MCF 10A (cell line): ENCODE results near the gene GLDC. TPM values are rescaled to one million over a fixed set of nuclear protein-coding genes. Genes with fewer than 3 reads are reported as not detected.

Source experiments
- BruUV-seq: library from RNA; stranded (reverse); fragments of 400-500 nt; replicated peaks from 2 replicates; lab custom pipeline; 2021; lab: Mats Ljungman, UMichigan
- CTCF ChIA-PET: fragments of 300-600 bp; sonication (Branson Sonifier 250); formaldehyde crosslinking; extraction: SDS; loops from one replicate; lab custom pipeline; 2021; ENCODE audit warnings: antibody characterized with exemption, inconsistent platforms; lab: Yijun Ruan, JAX
- POLR2A ChIA-PET: fragments of 300-600, 350-650 bp; sonication (Branson Sonifier 250); formaldehyde crosslinking; extraction: SDS; loops from one replicate; lab custom pipeline; 2020; ENCODE audit warnings: antibody characterized with exemption, inconsistent platforms; lab: Yijun Ruan, JAX
- DNase-seq: peaks from one replicate; pipeline ENCODE4 v3.0.0-alpha.2; 2018; ENCODE audit not compliant: unreplicated experiment
- H3K27ac Mint-ChIP-seq: one replicate; pipeline ENCODE4 v1.8.0; 2022; ENCODE audit warnings: mild to moderate bottlenecking, low read depth, mixed read lengths; ENCODE audit not compliant: unreplicated experiment
- H3K27me3 Mint-ChIP-seq: one replicate; pipeline ENCODE4 v1.8.0; 2022; ENCODE audit warnings: mixed read lengths; ENCODE audit not compliant: insufficient read depth, unreplicated experiment
- H3K36me3 Mint-ChIP-seq: one replicate; pipeline ENCODE4 v1.8.0; 2022; ENCODE audit warnings: mild to moderate bottlenecking, moderate library complexity, mixed read lengths; ENCODE audit not compliant: insufficient read depth, unreplicated experiment
- H3K4me1 Mint-ChIP-seq: one replicate; pipeline ENCODE4 v1.8.0; 2022; ENCODE audit warnings: mixed read lengths; ENCODE audit not compliant: insufficient read depth, unreplicated experiment
- H3K4me3 Mint-ChIP-seq: one replicate; pipeline ENCODE4 v1.8.0; 2022; ENCODE audit warnings: mild to moderate bottlenecking, moderate library complexity, mixed read lengths; ENCODE audit not compliant: unreplicated experiment
- H3K9me3 Mint-ChIP-seq: one replicate; pipeline ENCODE4 v1.8.0; 2022; ENCODE audit warnings: mixed read lengths; ENCODE audit not compliant: unreplicated experiment
- intact Hi-C: fragments of 100-400 bp; cut with micrococcal nuclease; formaldehyde crosslinking; loops from 2 replicates; pipeline ENCODE4 v1.14.1; 2022
- total RNA-seq: library from RNA; stranded (reverse); gene quantifications from 2 replicates; pipeline ENCODE4 v1.2.3, GENCODE V29; 2022
- TF ChIP-seq, protein P1 (sequence below): fragments of 200-600 bp; IDR thresholded peaks from one replicate; pipeline ENCODE4 v1.8.0; 2022; ENCODE audit warnings: antibody characterized with exemption, mild to moderate bottlenecking; ENCODE audit not compliant: unreplicated experiment

GLDC gene
- total RNA-seq, 1 experiment from 2014 or later, result 2.9 TPM

GRCh38 chr9:6665628-6666027, 20.1 kb upstream of the GLDC start:
- intact Hi-C loops, result loop anchor here (10.0 kb wide), 1 partner anchor 611 kb away; no protein-coding TSS in a partner anchor
- no TSS peak for BruUV-seq
- no peak for DNase-seq
- CTCF ChIA-PET, result interaction anchor here (0.6 to 19.3 kb wide), 6 partner anchors 9 to 1942 kb away, joined by 3 to 248 read pairs (median 10); no protein-coding TSS in a partner anchor
- POLR2A ChIA-PET, result no interaction called here
- Mint-ChIP-seq H3K4me1 (no peaks in the 10 kb centered on the region), H3K36me3 (no peaks in the 10 kb centered on the region), H3K27me3 (no peaks in the 10 kb centered on the region), H3K27ac (no peak overlapping the region), H3K4me3 (no peak overlapping the region), H3K9me3 (no peaks in the 10 kb centered on the region)
- TF ChIP-seq, protein P1, sequence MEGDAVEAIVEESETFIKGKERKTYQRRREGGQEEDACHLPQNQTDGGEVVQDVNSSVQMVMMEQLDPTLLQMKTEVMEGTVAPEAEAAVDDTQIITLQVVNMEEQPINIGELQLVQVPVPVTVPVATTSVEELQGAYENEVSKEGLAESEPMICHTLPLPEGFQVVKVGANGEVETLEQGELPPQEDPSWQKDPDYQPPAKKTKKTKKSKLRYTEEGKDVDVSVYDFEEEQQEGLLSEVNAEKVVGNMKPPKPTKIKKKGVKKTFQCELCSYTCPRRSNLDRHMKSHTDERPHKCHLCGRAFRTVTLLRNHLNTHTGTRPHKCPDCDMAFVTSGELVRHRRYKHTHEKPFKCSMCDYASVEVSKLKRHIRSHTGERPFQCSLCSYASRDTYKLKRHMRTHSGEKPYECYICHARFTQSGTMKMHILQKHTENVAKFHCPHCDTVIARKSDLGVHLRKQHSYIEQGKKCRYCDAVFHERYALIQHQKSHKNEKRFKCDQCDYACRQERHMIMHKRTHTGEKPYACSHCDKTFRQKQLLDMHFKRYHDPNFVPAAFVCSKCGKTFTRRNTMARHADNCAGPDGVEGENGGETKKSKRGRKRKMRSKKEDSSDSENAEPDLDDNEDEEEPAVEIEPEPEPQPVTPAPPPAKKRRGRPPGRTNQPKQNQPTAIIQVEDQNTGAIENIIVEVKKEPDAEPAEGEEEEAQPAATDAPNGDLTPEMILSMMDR, result no peak

DNA sequence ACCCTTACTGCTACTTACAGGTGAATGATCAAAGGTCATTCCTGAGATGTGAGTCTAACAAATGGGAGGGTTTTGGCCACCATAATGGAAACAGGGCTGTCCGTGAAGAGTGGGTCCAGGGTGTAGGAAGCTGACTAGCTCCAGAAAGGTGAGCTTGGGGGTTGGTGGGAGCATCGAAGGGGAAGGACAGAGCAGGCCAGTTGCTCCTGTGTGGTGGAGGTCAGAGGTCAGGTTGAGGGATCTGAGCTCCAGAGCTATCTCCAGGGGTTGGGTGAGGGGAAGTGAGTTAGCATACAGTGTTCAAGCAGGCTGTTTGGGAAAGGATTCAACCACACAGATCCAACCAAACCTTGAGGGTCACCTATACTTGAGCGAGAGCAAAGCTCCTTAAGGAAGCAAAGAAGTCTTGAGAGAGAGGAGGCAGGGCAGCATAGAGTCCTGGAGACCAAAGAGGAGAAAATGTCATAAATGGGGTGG, 18.7 kb upstream of the GLDC start:
- ChIA-PET POLR2A (no interaction called here), CTCF (interaction anchor here (0.6 to 19.3 kb wide), 4 partner anchors 11 to 83 kb away, joined by 3 to 248 read pairs (median 3); no protein-coding TSS in a partner anchor)
- TF ChIP-seq, protein P1, result no peak
- no peak for DNase-seq
- Mint-ChIP-seq H3K9me3 (no peaks in the 10 kb centered on the region), H3K36me3 (no peaks in the 10 kb centered on the region), H3K27ac (no peak overlapping the region), H3K27me3 (no peaks in the 10 kb centered on the region), H3K4me1 (no peaks in the 10 kb centered on the region), H3K4me3 (no peak overlapping the region)
- intact Hi-C loops, result loop anchor here (10.0 kb wide), 1 partner anchor 609 kb away; no protein-coding TSS in a partner anchor
- no TSS peak for BruUV-seq

DNA sequence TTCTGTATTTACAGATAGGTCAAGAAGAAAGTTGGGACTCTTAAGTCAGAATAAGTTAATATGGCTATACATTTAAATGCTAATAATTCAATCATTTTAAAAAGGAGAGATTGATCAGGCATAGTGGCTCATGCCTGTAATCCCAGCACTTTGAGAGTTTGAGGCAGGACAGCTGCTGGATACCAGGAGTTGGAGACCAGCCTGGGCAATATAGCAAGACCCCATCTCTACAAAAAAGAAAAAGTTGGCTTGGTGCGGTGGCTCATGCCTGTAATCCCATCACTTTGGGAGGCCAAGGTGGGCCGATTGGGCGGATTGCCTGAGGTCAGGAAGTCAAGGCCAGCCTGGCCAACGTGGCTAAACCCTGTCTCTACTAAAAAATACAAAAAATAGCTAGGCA, 15.0 kb upstream of the GLDC start:
- Mint-ChIP-seq H3K27me3 (no peaks in the 10 kb centered on the region), H3K4me3 (no peak overlapping the region), H3K36me3 (no peaks in the 10 kb centered on the region), H3K27ac (no peak overlapping the region), H3K4me1 (no peaks in the 10 kb centered on the region), H3K9me3 (no peaks in the 10 kb centered on the region)
- no peak for DNase-seq
- TF ChIP-seq, protein P1, result no peak
- intact Hi-C loops, result loop anchor here (10.0 kb wide), 1 partner anchor 606 kb away; no protein-coding TSS in a partner anchor
- ChIA-PET CTCF (interaction anchor here (0.6 to 19.3 kb wide), 3 partner anchors 8 to 73 kb away, joined by 3 to 248 read pairs (median 6); no protein-coding TSS in a partner anchor), POLR2A (interaction anchor here (0.6 kb wide), 1 partner anchor 687 kb away, joined by 3 read pairs; no protein-coding TSS in a partner anchor)
- no TSS peak for BruUV-seq

GRCh38 chr9:6658628-6659353, 13.3 kb upstream of the GLDC start:
- H3K27me3 Mint-ChIP-seq, result no peaks in the 10 kb centered on the region
- TF ChIP-seq, protein P1, result no peak
- no peaks in the 10 kb centered on the region for H3K36me3 Mint-ChIP-seq
- no TSS peak for BruUV-seq
- POLR2A ChIA-PET, result no interaction called here
- CTCF ChIA-PET, result interaction anchor here (0.6 to 5.3 kb wide), 5 partner anchors 8 to 687 kb away, joined by 3 to 32 read pairs (median 3); no protein-coding TSS in a partner anchor
- intact Hi-C loops, result no loop called here
- H3K4me1 Mint-ChIP-seq, result no peaks in the 10 kb centered on the region
- H3K4me3 Mint-ChIP-seq, result no peak overlapping the region
- H3K27ac Mint-ChIP-seq, result no peak overlapping the region
- no peaks in the 10 kb centered on the region for H3K9me3 Mint-ChIP-seq
- DNase-seq, result no peak
